ENCODE measurements around the gene EHBP1.

EHBP1 gene

DNA sequence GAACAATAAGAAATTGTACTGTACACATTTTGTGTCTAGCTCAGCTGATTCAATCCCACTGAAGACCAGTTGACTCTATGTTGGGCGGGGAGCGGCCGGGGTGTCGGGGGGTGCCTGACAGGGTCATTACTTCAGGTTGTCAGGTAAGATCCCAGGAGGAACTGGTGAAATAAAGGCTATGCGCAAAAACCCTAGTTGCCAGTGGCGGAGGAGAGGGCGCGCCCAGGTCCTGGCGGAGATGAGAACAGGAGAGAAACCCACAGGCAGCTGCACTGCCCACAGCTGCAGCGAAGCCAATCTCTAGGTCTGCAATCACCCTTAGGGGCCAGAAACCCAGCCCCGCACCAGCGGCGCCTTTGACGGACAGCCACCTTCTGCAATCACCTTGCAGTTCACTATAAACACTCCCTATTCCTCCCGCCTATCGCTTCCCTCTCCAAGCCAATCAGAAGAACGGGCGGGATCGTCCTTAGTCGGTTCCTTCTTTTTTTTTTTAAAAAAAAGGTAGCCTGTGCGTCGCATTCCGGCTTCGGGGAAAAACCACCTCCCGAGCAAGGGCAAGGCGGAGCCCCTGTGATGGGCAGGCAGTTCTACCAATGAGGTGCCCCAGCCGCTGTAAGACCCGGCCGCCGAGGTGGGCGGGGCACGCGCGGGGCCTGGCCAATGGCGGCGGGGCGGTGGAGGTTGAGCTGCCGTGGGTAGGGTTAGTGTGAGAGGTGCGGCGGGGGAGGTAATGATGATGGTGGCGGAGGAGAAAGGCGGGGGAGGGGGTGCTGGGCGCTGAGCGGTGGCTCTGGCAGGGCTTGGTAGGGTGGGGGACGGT, at the start of gene EHBP1:
EHBP1 (plus strand) TSS at position 707 of the 823 bp plus-strand sequence. CDS start 1,479 bp downstream, outside the sequence.
- DNase-seq, result peak; percentile 99

DNA sequence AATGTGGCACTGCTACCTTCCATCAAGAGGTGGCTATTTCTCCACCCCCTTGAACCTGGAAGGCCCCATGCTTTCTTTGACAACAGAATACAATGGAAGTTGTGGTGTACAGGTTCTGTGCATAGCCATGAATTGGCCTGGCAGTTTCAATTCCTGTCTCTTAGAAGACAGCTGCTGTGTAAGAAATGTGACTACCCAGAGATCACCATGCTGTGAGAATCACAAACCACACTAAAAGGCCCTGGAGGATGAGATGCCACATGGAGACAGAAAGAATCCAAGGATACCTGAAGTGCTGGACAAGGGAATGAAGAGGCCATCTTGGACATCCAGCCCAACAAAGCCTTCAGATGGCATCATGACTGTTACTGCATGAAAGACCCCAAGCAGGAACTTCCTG, 47.7 kb upstream of the EHBP1 start:
- no peak for DNase-seq

DNA sequence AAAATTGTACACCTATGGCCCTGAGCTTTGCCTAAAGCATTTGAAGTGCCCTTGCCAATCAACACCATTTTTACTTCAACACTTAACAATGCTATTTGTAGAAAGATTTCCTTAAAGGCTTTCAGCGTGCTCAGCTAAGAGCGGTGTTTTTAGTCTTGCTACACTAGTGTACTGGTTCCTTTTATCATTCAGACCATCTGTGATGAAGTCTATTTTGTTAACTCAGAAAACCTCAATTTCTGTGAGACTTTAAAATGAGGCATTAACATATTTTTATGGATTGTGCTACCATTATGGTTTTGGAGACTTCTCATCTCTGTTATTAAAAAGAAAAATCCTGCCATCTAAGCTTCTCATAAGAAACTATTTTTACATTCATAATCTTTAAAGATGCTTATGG, 46.6 kb upstream of the EHBP1 start:
- no peak for DNase-seq

DNA sequence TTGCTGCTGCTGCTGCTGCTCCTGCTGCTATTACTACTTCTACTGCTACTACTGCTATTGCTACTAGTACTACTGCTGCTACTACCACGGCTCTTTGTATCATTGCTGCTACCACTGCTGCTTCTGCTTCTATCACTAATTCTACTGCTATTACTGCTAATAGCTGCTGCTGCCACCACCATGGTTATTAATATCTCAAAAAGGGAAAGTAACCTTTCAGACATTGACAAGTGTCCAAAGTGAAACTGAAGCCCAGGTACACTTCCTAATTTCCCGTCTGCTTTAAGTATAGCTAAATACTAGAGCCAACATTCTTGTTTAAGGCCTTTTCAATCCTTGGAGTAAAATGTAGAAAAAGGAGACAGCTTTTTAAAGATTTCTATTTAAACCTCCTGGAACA, 45.4 kb upstream of the EHBP1 start:
- DNase-seq, result no peak

DNA sequence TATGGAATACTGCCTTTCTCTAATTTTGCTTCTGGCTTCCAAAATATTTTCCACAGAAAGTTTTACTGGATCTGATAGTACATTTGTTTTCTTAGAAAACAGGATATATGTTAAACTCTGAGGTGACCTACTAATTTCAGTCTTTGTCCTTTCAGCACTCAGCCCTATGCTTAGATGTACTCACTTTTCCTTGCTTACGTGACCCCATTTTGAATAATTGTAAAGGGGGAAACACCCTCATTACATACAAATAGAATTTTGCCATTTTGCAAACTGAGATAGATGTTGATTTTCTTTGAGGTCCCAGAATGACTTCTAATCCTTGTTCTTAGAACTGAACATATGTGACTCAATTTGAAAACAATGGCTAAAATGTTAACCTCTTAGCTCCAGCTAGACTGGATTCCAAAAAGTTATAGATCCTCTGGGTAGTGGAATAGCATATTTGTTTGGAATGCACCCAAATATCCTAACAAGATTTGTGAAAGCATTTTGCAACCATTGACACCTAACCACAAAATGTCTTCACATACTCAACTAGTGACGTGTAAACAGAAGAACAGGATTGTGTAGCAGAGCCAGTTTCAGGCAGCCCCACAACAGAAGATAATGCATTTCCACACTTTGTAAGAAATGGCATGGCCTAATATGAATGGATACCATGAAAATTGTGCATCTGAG, 44.8 kb upstream of the EHBP1 start:
- DNase-seq, result no peak

DNA sequence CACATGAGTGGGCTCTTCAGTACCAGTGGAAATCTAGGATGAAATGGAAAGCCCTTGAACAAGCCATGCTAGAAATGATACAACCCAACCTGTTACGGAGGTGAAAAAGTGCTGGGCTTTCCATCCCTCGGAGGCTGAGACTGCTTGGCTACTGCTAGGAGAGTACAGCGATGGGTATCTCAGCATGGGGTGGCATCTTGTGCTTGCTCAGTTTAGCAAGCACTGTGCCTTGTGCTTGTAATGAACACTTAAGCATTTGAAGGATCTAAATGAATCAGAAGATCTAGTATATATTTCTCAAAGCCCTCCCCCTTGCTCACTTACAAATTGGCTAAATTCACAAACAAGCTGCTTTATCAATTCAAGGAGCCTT, 44.3 kb upstream of the EHBP1 start:
- no peak for DNase-seq

DNA sequence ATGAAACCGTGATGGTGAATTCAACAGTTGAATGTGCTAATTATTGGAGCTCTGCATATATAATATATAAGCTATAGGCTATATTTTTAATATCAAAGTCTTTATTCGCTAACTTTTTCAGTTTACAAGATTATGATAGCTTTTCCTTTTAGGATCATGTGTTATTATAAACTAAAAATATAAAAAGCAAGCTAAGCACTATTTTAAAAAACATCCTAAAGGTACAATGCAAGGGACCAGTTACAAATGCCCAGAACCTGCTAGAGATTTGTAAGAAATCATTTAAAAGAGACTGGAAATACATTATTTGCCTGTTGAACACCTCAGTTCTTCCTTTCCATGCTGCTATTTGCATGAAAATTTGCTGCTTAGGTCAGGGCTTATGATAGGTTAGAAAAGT, 43.4 kb upstream of the EHBP1 start:
- no peak for DNase-seq

DNA sequence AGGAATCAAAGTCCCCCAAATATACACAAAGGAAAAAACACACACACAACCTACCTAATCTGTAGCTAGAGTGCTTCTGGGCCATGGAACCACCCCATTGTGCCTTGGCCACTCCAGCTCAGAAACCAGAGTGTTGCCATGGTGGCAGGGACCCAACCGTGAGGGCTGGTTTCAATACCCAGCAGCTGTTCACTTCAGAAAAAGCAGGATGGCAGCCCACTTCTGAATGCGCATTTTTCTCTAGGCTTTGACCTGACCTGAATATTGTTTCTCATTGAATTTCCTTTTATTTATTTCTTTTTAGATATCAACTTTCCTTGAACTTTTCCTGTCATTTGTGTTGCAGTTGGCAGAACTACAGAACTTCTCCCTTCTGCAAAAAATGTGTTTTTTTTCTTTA, 43.0 kb upstream of the EHBP1 start:
- DNase-seq, result no peak

DNA sequence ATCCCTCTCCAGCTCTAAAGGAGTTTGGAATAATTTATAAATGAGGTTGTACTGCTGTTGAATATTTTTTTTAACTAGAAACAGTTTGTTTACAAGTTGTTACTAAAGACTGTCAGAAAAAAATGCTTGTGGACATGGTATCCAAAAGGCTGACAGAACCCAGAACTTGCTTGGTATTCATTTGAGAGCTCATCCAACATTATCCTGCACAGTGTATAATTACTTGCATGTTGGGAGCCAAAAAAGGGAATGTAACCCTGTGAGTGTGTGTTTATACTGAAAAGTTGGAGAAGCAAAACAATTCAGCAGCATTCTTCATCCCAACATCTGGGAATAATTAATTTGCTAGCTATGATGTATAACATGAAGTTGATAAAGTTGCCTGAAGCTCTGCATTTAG, 42.1 kb upstream of the EHBP1 start:
- DNase-seq, result no peak

DNA sequence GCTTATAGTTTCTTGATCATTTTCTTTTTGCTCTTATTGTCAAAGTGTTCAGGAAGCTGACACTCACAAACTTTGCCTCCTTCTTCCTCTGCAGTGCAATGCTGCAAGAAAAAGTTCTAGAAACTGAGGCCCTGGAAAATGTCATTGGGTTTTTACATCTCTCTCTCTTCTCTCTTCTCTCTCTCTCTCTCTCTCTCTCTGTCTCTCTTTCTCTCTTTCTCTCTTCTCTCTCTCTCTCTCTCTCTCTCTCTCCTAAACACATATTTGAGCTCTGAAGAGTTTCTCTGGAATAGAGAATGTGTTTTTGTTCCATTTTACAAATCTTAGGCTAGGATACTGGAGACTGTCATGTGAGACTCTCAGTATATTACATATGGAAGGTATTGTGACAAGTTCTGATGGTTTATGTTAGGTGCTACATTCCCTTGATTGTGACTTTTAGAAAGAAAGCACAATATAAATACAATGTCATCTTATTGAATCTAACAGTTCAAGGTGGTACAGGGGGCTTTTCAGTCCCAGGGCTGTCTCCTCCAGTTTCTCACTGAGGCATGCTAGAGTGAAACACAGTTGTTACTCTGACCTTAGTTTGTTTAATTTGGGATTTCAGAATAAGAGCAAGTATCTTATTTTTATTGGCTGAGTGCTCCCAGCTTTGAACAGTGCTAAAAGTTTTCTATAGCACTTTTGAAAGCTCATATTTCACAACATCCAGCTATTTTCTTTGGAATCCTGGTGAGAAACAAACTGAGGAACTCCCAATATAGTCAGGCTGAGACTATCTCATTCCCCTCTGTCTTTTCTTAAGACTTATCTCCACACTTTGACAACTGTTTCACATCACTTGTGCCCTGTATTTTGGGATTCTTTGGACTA, 41.4 kb upstream of the EHBP1 start:
- no peak for DNase-seq

DNA sequence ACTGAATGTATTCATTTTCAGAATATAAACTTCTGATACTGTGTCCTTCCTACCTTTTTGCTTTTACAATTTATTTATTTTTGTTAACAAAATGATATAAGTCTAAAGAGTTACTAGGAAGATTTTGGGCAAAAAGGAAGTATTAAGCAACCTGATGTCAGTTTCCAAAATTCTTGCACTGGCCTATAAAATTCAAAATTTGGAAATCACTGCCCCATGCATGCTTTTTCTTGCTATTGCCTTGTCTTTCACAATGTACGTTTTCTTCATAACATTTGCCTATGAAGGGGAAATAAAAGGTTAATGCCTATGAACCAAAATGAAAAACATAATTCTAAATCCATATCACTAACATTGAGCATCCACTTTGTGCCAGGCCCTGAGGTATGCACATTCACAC, 40.1 kb upstream of the EHBP1 start:
- no peak for DNase-seq

DNA sequence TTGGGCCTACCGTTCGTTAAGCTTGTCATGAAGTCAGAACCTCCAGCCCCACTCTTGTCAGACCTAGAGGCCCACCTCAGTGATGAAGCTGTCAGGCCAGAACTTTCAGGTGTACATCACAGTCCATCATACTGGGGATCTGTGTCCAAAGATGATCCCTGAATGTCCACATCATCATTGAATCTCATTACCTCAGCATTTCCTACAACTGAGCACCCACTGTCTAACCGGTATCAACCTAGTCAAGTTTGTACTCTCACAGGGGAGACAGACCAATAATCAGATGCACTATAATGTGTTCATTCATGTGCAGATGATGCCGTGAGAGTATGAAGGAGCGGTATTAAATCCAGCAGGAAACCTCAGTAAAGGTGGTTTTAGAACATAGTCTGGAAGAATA, 36.3 kb upstream of the EHBP1 start:
- no peak for DNase-seq

DNA sequence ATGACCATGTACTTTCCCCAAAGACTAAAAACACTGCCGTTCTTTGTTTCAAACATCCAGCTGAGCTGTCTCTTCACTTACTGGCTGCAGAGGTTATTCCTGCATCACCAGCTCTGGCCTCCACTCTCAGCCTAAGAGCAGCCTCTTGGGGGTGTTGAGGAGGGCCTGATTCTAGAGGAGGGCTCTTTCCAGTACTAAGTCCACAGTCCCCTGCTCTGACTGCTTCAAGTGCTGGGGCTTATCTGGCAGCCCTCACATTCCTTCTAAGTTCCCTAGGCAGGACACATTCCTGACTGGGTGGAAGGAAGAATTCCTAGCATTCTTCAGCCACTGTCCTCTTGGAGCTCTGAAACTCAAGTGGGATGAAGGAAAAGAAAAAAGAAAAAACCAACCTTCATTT, 32.9 kb upstream of the EHBP1 start:
- DNase-seq, result peak; percentile 30

DNA sequence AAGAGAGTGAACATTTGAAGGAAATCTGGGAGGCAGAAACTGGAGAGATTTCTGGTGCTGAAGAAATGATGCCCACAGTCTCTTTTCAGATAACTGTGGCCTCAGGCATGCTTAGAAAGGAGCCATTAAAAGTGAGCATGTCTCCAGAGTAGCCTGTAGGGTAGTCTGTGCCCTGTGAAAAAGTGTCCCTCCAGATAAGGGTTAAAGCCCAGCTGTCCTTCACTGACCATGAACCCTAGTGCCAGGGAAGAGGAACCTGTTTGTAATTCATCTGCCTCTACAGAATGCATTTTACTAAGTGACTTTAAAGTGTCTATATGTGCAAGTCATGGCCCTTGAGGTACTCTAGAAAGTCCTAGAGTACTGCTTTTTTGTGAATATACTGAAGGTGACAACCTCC, 30.5 kb upstream of the EHBP1 start:
- no peak for DNase-seq

DNA sequence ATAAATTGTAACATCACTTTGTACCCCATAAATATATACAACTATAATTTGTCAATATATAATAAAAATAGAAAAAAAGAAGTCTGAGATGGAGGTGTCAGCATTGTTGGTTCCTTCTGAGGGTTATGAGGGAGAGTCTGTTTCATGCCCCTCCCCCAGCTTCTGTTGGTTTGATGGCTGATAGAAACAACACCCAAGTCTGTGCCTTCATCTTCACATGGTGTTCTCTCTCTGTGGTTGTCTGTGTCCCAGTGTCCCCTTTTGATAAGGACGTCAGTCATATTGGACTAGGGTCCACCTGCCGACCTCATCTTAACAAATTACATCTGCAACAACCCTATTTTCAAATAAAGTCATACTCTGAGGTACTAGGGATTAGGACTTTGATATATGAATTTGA, 20.3 kb upstream of the EHBP1 start:
- no peak for DNase-seq

DNA sequence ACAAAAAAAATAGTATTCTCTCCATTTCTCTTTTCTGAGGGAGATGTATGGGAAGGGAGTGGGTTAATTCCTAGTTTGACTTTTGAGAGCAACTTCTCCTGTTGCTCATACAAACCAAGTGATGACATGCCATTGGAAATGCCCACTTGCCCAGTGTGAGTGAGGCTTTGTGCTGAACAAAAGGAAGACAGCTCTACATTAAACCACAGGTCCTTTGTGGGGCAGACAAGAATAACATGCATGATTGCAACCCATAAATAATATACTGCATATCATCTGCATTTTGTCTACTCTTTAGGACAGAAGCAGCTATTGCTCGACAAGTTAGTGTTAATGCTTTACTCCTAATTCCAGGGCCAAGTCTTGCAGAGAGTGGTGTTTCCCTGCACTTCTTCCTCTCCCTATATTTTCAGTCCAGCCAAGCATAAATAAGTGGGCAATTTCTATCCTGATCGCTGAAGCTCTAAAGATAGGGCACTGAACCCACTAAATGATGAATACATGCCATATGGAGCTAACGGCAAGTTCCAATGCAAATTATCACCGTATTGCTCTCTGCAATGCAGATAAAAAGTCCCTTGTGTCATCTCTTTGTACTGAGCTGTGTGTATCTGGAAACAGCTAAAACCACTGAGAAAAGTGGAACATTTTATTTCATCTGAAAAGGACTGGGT, 19.4 kb upstream of the EHBP1 start:
- no peak for DNase-seq

DNA sequence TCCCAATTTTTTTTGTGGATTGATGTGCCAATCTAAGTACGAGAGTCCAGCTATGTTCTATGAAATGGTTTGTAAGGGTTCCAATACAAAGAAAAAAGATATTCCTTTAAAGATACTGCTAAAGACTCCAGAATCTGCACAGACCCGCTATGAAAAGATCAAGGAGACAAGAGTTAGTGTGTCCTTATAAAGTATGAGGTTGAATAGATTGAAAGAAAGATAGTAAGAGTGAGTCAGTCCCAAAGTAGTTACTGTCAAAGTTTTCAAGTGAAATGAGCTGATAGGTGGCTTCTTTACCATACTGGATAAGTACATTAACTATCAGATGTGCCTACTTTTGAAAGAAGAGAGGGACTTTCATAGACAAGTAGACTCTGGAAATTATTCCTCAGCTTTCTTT, 17.9 kb upstream of the EHBP1 start:
- DNase-seq, result no peak

DNA sequence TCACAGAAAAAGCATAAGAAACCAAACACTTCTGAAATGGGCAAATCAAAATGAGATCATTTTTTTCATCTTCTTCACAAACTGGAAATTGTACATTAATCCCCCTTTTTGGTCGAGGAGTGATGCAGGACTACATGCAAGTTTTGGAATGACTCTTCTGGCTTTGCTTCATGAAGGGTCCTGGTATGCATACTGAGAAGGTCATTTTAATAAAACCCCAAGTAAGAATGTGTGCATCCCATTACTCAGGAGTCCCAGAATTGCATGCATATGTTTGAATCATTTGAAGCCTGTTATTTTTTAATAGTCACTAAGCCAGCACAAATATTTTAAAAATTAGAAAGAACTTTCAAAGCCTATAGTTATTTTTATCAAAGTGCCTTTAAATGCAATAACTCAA, 16.7 kb upstream of the EHBP1 start:
- no peak for DNase-seq

DNA sequence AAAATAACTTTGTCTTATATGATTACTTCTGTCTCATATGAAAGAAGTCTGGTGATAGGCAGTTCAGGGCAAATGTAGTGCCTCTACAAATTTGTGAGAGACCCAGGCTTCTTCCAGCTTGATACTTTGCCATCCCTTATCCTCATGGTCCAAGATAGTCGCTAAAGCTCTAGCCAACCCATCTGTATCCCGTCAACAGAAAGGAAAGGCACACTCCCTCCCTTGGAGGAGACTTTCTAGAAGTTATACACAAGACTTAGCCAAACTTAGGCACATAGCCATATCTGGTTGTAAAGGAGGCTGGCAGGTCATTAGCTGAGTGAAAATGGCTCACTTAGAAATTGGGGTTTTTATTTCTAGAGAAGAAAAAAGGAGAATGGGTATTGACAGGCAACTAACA, 14.3 kb upstream of the EHBP1 start:
- no peak for DNase-seq

DNA sequence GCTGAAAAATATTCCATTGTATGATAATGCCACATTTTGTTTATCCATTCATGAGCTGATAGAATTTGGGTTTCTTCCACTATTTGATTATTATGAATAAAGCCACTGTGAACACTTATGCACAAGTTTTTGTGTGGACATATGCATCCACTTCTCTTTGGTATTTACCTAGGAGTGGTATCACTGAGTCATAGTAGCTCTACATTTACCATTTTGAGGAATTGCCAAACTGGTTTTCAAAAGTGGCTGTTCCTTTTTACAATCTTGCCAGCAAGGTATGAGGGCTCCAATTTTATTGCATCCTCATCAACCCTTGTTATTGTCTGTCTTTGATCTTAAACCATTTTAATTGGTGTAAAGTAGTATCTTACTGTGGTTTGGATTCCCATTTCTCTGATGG, 13.3 kb upstream of the EHBP1 start:
- no peak for DNase-seq

DNA sequence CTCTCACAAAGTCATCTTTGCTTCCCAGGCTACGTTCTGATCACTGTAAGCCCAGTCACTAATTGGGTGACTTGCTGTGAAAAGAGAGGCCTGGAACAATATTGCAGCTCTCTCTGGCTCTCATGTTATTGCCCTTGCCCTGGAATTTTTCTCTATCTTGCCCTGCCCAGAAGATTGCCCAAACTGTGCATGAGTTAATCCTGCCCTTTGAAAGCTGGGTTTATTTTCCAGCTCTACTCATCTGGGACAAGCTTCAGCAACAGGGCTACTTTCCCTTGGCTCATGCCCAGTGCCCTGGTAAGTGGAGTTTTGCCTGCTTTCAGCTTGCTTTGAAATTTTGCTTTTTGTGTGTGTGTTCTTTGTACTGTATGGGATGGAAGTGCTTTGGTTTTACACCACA, 6.9 kb upstream of the EHBP1 start:
- no peak for DNase-seq

DNA sequence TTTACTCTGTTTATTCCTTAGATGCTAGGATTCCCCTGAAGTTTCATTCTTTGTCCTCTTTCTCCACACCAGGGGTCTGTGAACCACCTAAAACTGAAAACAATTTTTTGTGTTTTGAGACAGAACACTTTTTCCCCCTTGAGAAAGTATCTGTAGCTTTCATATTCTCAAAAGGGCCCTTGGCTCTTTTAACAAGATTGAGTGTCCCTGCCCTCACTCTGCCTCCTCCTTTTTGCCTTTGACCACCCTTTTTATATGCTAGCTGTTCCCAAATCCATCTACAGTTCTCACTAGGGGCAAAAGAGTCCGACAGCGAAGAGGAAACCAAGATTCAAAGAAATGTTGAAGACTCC, 883 bp upstream of the EHBP1 start:
- DNase-seq, result no peak
